SK-N-MC (cell line): ENCODE measurements around the gene CHD9.

Experiments used
- EZH2 ChIP-seq: fragments of 200-600 bp; sonication (generic); IDR thresholded peaks from one replicate; pipeline ENCODE4 v1.6.1; 2017; ENCODE audit warnings: antibody characterized with exemption
- FOXP2 ChIP-seq: optimal IDR thresholded peaks from 2 replicates; pipeline ENCODE3; 2011; ENCODE audit warnings: mild to moderate bottlenecking, moderate library complexity; ENCODE audit not compliant: insufficient read depth; ENCODE audit errors: extremely low read length, control extremely low read depth
- POLR2AphosphoS5 ChIP-seq: IDR thresholded peaks from 2 replicates; pipeline ENCODE4 v1.6.1; 2012; ENCODE audit warnings: mild to moderate bottlenecking, low read depth, low read length, borderline replicate concordance

- no peak for TF ChIP-seq EZH2
- no peak for TF ChIP-seq POLR2AphosphoS5
- no peak for TF ChIP-seq FOXP2
These were observed 20.5 kb upstream of the CHD9 start for GRCh38 chr16:53034306-53034705.
